Calu3 (cell line): ENCODE results near the gene NRG4. TPM values are rescaled to one million over a fixed set of nuclear protein-coding genes. Genes with fewer than 3 reads are reported as not detected.

Source experiments
- BruUV-seq: library from RNA; stranded (reverse); fragments of 400-500 nt; replicated peaks from 2 replicates; lab custom pipeline; 2021; lab: Mats Ljungman, UMichigan
- CTCF ChIA-PET: fragments of 300-600 bp; sonication (Branson Sonifier 250); formaldehyde crosslinking; loops from one replicate; lab custom pipeline; 2022; ENCODE audit warnings: antibody characterized with exemption; lab: Charles Lee
- DNase-seq: peaks from one replicate; pipeline ENCODE4 v3.0.0; 2022
- H3K27ac Mint-ChIP-seq: one replicate; pipeline ENCODE4 v1.8.0; 2022; ENCODE audit warnings: mixed read lengths; ENCODE audit not compliant: unreplicated experiment
- H3K27me3 Mint-ChIP-seq: one replicate; pipeline ENCODE4 v1.8.0; 2022; ENCODE audit warnings: mixed read lengths; ENCODE audit not compliant: unreplicated experiment
- H3K36me3 Mint-ChIP-seq: one replicate; pipeline ENCODE4 v1.8.0; 2022; ENCODE audit warnings: mild to moderate bottlenecking, moderate library complexity, mixed read lengths; ENCODE audit not compliant: insufficient read depth, unreplicated experiment
- H3K4me1 Mint-ChIP-seq: one replicate; pipeline ENCODE4 v1.8.0; 2022; ENCODE audit warnings: mild to moderate bottlenecking, low read depth, mixed read lengths; ENCODE audit not compliant: unreplicated experiment
- H3K4me3 Mint-ChIP-seq: one replicate; pipeline ENCODE4 v1.8.0; 2022; ENCODE audit warnings: mild to moderate bottlenecking, low read depth, moderate library complexity, mixed read lengths; ENCODE audit not compliant: unreplicated experiment
- H3K9me3 Mint-ChIP-seq: one replicate; pipeline ENCODE4 v1.8.0; 2022; ENCODE audit warnings: low read depth, mixed read lengths; ENCODE audit not compliant: unreplicated experiment
- intact Hi-C: fragments of 100-400 bp; cut with micrococcal nuclease; formaldehyde crosslinking; loops from one replicate; pipeline ENCODE4 v1.10.0; 2022; ENCODE audit not compliant: unreplicated experiment
- total RNA-seq: library from RNA; stranded (reverse); gene quantifications from 2 replicates; pipeline ENCODE4 v1.2.3, GENCODE V29; 2022
- TF ChIP-seq, protein P1 (sequence below): fragments of 200-600 bp; IDR thresholded peaks from one replicate; pipeline ENCODE4 v1.8.0; 2022; ENCODE audit warnings: antibody characterized with exemption; ENCODE audit not compliant: unreplicated experiment

The NRG4 gene
- total RNA-seq, 1 experiment from 2014 or later = 0.09 TPM

DNA sequence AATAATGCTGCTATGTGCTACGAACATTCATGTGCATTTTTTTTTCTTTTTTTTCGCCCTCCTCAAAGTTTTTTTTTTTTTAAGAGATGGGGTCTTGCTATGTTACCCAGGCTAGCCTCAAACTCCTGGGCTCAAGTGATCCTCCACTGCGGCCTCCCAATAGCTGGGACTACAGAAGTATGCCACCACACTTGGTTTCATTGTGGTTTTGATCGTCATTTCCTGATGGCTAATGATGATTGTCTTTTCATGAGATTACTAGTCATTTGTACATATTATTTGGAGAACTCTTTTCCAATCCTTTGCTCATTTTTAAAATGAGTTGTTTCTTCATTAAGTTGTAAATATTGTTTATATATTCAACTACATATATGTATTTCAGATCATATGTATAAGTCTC, 59.7 kb downstream of the NRG4 start:
- Mint-ChIP-seq H3K27me3 (no peaks in the 10 kb centered on the region), H3K9me3 (no peaks in the 10 kb centered on the region), H3K36me3 (no peaks in the 10 kb centered on the region), H3K4me1 (no peaks in the 10 kb centered on the region), H3K4me3 (no peak overlapping the region), H3K27ac (no peak overlapping the region)
- BruUV-seq = no TSS peak
- intact Hi-C loops = no loop called here
- CTCF ChIA-PET = no interaction called here
- TF ChIP-seq, protein P1, sequence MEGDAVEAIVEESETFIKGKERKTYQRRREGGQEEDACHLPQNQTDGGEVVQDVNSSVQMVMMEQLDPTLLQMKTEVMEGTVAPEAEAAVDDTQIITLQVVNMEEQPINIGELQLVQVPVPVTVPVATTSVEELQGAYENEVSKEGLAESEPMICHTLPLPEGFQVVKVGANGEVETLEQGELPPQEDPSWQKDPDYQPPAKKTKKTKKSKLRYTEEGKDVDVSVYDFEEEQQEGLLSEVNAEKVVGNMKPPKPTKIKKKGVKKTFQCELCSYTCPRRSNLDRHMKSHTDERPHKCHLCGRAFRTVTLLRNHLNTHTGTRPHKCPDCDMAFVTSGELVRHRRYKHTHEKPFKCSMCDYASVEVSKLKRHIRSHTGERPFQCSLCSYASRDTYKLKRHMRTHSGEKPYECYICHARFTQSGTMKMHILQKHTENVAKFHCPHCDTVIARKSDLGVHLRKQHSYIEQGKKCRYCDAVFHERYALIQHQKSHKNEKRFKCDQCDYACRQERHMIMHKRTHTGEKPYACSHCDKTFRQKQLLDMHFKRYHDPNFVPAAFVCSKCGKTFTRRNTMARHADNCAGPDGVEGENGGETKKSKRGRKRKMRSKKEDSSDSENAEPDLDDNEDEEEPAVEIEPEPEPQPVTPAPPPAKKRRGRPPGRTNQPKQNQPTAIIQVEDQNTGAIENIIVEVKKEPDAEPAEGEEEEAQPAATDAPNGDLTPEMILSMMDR = no peak
- DNase-seq = no peak

- H3K9me3 Mint-ChIP-seq = no peaks in the 10 kb centered on the region
- TF ChIP-seq, protein P1 = no peak
- no peak overlapping the region for H3K27ac Mint-ChIP-seq
- peaks cover 15% of the 10 kb centered on the region for H3K27me3 Mint-ChIP-seq
- no peak overlapping the region for H3K4me3 Mint-ChIP-seq
- CTCF ChIA-PET = no interaction called here
- no TSS peak for BruUV-seq
- H3K4me1 Mint-ChIP-seq = no peaks in the 10 kb centered on the region
- intact Hi-C loops = no loop called here
- H3K36me3 Mint-ChIP-seq = no peaks in the 10 kb centered on the region
- DNase-seq = no peak
These were observed 63.4 kb downstream of the NRG4 start for GRCh38 chr15:75948761-75949296.

DNA sequence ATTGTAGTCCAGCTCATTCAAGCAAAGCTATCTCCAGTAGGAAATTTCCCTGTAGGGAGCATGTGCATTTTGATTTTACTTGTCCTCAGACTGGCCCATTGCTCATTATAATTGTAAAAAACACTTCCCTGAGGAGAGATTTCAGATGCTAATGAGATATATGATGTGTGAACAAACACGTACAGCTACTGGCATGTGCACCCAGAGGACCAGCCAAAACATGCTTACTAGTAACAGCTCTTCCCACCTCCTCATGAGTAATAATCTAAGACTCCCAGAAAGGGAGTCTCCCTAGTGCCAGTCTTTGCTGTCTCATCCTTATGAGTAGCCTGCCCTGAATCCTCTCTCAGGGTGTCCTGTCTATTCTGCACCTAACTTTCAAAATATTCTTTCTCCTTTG, 65.1 kb downstream of the NRG4 start:
- no TSS peak for BruUV-seq
- Mint-ChIP-seq H3K4me3 (no peak overlapping the region), H3K4me1 (no peaks in the 10 kb centered on the region), H3K36me3 (no peaks in the 10 kb centered on the region), H3K9me3 (no peaks in the 10 kb centered on the region), H3K27ac (no peak overlapping the region), H3K27me3 (peaks cover 15% of the 10 kb centered on the region)
- no peak for DNase-seq
- intact Hi-C loops = no loop called here
- TF ChIP-seq, protein P1 = no peak
- CTCF ChIA-PET = no interaction called here

- intact Hi-C loops = no loop called here
- no TSS peak for BruUV-seq
- H3K9me3 Mint-ChIP-seq = no peaks in the 10 kb centered on the region
- no peaks in the 10 kb centered on the region for H3K4me1 Mint-ChIP-seq
- no peak overlapping the region for H3K27ac Mint-ChIP-seq
- H3K27me3 Mint-ChIP-seq = peaks cover 15% of the 10 kb centered on the region
- no peak overlapping the region for H3K4me3 Mint-ChIP-seq
- no peaks in the 10 kb centered on the region for H3K36me3 Mint-ChIP-seq
- TF ChIP-seq, protein P1 = no peak
- CTCF ChIA-PET = no interaction called here
- DNase-seq = no peak
These were observed 66.3 kb downstream of the NRG4 start for GRCh38 chr15:75945953-75946352.
